Ectodermal cell (in vitro differentiated cells): ENCODE measurements around the gene GID4.

Experiments used
- H3K27ac ChIP-seq: 2 replicates; pipeline ENCODE4 v1.7.0; 2013; ENCODE audit warnings: mild to moderate bottlenecking, low read depth, low read length; ENCODE audit not compliant: insufficient read depth, poor library complexity, severe bottlenecking
- H3K27me3 ChIP-seq: 2 replicates; pipeline ENCODE4 v1.7.0; 2013; ENCODE audit warnings: mild to moderate bottlenecking, low read length; ENCODE audit not compliant: insufficient read depth, control insufficient read depth, poor library complexity, severe bottlenecking
- H3K36me3 ChIP-seq: one replicate; pipeline ENCODE4 v1.7.0; 2013; ENCODE audit warnings: low read length; ENCODE audit not compliant: control insufficient read depth, insufficient read depth
- H3K4me1 ChIP-seq: one replicate; pipeline ENCODE4 v1.7.0; 2013; ENCODE audit warnings: low read length; ENCODE audit not compliant: control insufficient read depth, insufficient read depth
- H3K4me3 ChIP-seq: 2 replicates; pipeline ENCODE4 v1.7.0; 2013; ENCODE audit warnings: low read depth, low read length, control low read depth; ENCODE audit not compliant: insufficient read depth
- H3K9me3 ChIP-seq: 2 replicates; pipeline ENCODE4 v1.7.0; 2013; ENCODE audit warnings: mild to moderate bottlenecking, low read length, moderate library complexity; ENCODE audit not compliant: control insufficient read depth
- WGBS, 2 experiments: methylation state at CpG; one replicate each; pipeline ENCODE4 v1.1.7; 2013; ENCODE audit warnings: missing lambda C conversion rate in 2 of 2; 5-methylcytosine and 5-hydroxymethylcytosine counted together

Gene GID4

DNA sequence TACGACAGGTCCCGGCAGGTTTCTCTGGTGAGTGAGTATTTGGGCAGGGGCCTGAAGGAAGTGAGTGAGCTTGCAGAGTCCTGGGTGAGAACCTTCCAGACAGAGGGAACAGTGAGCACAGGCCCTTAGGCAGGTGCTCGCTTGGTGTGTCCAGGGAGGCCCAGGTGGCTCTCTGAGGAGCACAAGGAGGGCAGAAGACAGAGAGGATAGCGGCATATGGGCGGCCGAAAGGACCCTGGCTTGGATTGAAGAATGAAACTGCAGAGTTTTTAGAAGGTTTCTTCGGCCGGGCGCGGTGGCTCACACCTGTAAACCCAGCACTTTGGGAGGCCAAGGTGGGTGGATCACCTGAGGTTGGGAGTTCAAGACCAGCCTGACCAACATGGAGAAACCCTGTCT, 55.2 kb downstream of the GID4 start:
- H3K4me3 ChIP-seq, result no peak overlapping the region

DNA sequence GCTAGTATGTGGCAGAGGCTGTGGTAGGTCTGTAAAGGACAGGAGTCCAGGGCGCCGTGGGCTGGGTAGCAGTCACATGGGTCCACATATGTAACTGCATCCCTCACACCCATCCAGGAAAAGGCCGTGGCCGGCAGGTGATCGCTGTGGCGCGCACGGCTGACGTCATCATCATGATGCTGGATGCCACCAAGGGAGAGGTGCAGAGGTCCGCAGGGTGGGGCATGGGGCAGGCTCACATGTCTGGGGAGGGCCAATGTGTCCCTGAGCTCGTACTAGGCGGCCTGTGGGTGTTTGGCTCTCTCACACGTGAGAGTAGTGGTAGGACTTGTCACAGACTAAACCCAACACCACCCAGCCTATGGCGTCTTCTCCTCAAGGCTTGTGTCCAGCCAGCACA, 60.3 kb downstream of the GID4 start:
- 95 to 96% methylated on average over 14 of the region's 14 CpGs for WGBS, 2 experiments
- Histone ChIP-seq H3K27me3 (no peaks in the 10 kb centered on the region), H3K4me3 (no peak overlapping the region), H3K4me1 (no peaks in the 10 kb centered on the region), H3K27ac (no peak overlapping the region), H3K36me3 (peaks cover 7% of the 10 kb centered on the region), H3K9me3 (no peaks in the 10 kb centered on the region)

More for the DNA sequence above, 55.2 kb downstream of the GID4 start:
- peaks cover 10% of the 10 kb centered on the region for H3K36me3 ChIP-seq
- H3K4me1 ChIP-seq, result no peaks in the 10 kb centered on the region
- WGBS, 2 experiments, result 96 to 97% methylated on average over 10 of the region's 10 CpGs
- no peak overlapping the region for H3K27ac ChIP-seq
- no peaks in the 10 kb centered on the region for H3K27me3 ChIP-seq
- H3K9me3 ChIP-seq, result no peaks in the 10 kb centered on the region

DNA sequence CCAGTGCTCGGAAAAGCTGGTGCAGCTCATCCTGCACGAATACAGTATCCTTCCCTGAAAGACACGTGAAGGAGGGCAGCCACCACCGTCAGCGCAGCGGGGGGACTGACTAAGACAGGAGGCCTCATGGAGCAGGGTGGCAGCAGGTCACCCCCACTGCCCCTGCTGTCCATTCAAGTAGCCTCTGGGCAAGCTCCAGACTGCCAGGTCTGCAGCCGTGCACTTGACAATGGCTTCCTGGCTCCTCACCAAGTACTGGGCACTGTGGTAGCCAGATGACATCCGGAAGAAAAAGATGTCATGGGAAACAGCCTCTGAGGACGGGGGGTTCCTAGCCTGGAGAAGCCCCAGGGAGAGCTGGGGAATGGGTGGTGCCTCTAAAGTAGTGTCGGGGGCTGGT, 61.4 kb downstream of the GID4 start:
- Histone ChIP-seq H3K9me3 (no peaks in the 10 kb centered on the region), H3K27me3 (no peaks in the 10 kb centered on the region), H3K4me1 (no peaks in the 10 kb centered on the region), H3K4me3 (no peak overlapping the region), H3K36me3 (peaks cover 7% of the 10 kb centered on the region), H3K27ac (no peak overlapping the region)
- 94 to 95% methylated on average over 10 of the region's 10 CpGs for WGBS, 2 experiments

DNA sequence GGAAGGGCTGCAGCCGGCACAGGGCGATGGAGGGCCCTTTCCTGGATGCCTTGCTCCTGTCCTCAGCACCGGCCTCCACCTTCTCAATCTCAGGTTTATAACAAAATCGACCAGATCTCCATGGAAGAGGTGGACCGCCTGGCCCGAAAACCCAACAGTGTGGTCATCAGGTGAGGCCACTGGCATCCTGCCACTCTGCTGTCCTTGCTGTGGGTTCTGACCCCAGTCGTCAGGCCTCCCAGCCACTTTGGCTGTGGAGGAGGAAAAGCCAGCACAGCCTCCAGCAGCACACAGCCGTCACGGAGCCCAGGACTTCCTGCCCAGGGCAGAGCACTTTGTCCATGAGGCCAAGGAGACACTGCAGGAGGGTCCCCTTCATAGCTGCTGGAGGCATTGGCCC, 62.6 kb downstream of the GID4 start:
- Histone ChIP-seq H3K4me3 (no peak overlapping the region), H3K27me3 (no peaks in the 10 kb centered on the region), H3K9me3 (no peaks in the 10 kb centered on the region), H3K36me3 (no peaks in the 10 kb centered on the region), H3K4me1 (no peaks in the 10 kb centered on the region), H3K27ac (no peak overlapping the region)
- WGBS, 2 experiments, result 95% methylated on average over 9 of the region's 9 CpGs

DNA sequence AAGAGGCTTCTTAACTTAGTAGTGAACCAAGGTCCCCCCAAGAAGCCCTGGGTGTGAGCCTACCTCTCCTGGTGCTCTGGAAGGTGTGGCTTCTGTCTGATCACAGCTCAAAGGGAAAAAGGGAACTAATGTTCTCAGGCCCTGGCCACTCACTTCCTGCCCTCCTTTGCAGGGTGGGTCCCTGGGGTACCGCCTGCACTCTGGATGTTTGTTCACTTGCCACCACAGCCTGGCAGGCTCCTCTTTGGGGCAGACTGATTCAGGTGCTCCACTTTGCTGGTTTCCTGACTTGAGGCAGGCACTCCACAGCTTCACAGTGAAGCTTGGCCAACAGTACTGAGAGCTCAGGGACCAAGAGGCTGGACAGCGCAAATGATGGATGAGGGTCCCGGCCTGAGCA, 63.4 kb downstream of the GID4 start:
- Histone ChIP-seq H3K27me3 (no peaks in the 10 kb centered on the region), H3K27ac (no peak overlapping the region), H3K36me3 (no peaks in the 10 kb centered on the region), H3K4me1 (no peaks in the 10 kb centered on the region), H3K9me3 (no peaks in the 10 kb centered on the region), H3K4me3 (no peak overlapping the region)
- 94 to 99% methylated on average over 3 of the region's 3 CpGs for WGBS, 2 experiments

DNA sequence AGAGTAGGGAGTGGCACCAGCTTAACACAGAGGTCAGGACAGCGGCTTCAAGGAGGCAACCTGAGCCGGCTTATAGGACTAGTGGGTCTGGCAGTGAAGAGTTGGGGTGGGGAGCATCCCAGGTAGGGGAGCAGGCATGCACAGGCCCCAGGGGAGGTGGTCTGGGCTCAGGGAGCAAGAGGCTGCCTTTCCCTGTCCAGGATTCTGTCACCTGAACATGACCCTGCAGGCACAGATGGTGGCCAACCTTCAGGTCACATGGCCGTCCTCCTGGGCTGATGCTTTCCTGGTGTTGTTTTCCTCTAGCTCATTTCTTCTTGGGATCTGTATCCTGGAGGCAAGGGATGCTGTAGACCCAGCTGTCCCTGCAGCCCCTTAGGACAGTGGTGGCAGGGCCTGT, 65.8 kb downstream of the GID4 start:
- Histone ChIP-seq H3K4me1 (no peaks in the 10 kb centered on the region), H3K9me3 (no peaks in the 10 kb centered on the region), H3K36me3 (no peaks in the 10 kb centered on the region), H3K4me3 (no peak overlapping the region), H3K27ac (no peak overlapping the region), H3K27me3 (no peaks in the 10 kb centered on the region)
- WGBS, 2 experiments, result 94 to 96% methylated on average over 3 of the region's 3 CpGs

DNA sequence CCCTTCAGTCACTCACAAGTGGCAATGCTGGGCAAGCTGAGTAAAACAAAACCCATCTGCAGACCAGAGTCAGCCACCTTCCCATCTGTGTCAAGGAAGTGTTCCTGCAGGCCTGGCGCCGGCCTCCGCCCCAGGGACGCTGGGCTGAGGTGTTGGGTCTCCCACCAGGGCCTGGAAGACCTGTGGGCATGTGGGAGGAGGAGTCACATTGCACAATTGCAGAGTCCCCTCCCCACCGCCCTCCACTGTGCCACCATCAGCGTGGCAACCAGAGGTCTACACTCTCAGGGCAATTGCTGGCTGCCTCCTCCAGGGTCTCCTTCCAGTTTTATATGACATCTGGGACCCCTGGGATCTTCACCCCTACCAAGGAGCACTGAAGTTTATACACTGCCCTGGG, 66.4 kb downstream of the GID4 start:
- H3K36me3 ChIP-seq, result no peaks in the 10 kb centered on the region

DNA sequence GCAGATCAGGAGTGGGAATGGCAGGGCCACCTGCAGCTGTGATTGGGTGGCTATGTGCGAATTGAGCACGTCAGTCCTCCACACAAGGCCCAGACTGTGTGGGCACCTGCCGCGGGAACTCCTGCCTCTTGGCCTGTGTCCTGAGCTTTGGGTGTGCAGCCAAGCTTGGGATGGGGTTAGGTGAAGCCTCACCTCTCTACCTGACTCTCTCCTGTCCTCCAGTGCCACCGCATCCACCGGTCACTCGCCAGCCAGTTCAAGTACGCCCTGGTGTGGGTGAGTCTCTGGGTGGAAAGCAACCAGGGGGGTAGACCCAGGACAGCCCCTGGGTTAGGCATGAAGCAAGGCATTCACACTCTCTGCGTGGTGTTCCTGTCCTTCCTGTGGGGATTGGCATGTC, 67.0 kb downstream of the GID4 start:
- no peak overlapping the region for H3K27ac ChIP-seq
- no peak overlapping the region for H3K4me3 ChIP-seq
- no peaks in the 10 kb centered on the region for H3K9me3 ChIP-seq
- 93 to 97% methylated on average over 9 of the region's 9 CpGs for WGBS, 2 experiments
- no peaks in the 10 kb centered on the region for H3K4me1 ChIP-seq
- no peaks in the 10 kb centered on the region for H3K27me3 ChIP-seq
- H3K36me3 ChIP-seq, result no peaks in the 10 kb centered on the region

More for the DNA sequence above, 66.4 kb downstream of the GID4 start:
- no peaks in the 10 kb centered on the region for H3K27me3 ChIP-seq
- no peaks in the 10 kb centered on the region for H3K4me1 ChIP-seq
- no peak overlapping the region for H3K4me3 ChIP-seq
- 83 to 86% methylated on average over 6 of the region's 6 CpGs for WGBS, 2 experiments
- no peak overlapping the region for H3K27ac ChIP-seq
- no peaks in the 10 kb centered on the region for H3K9me3 ChIP-seq

DNA sequence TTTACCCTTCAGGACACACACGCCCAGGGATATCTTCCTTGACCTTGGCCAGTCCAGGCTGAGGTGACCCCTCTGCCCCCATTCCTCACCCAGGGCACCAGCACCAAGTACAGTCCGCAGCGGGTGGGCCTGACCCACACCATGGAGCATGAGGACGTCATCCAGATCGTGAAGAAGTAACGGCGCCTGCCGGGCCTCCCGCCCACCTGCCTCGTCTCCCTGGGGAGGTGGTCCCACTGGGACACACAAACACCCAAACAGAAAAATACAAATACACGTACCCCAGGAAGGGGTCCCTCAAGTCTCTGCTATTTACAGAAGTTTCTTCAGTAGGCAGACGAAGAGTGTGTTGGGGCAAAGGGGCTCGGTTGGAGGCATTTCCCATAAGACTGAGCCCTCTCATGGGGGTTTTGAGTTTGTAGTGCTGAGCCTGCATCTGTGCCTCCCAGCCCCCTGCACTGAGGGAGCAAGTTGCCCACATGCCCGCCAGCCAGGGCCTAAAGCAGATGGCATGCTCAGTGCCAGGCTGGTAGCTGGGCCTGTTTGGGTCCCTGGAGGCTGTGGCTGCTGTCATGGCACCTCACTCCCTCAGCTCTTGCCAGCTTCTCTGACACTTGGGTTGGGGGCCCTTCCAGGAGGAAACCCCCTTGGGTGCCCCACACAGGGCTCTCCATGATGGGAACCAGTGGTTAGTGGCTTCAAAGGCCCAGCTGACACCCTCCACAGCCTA, 68.0 kb downstream of the GID4 start:
- H3K27me3 ChIP-seq, result no peaks in the 10 kb centered on the region
- H3K4me1 ChIP-seq, result peaks cover 8% of the 10 kb centered on the region
- H3K4me3 ChIP-seq, result no peak overlapping the region
- H3K27ac ChIP-seq, result no peak overlapping the region
- H3K9me3 ChIP-seq, result no peaks in the 10 kb centered on the region
- WGBS, 2 experiments, result 91 to 94% methylated on average over 14 of the region's 14 CpGs
- no peaks in the 10 kb centered on the region for H3K36me3 ChIP-seq

DNA sequence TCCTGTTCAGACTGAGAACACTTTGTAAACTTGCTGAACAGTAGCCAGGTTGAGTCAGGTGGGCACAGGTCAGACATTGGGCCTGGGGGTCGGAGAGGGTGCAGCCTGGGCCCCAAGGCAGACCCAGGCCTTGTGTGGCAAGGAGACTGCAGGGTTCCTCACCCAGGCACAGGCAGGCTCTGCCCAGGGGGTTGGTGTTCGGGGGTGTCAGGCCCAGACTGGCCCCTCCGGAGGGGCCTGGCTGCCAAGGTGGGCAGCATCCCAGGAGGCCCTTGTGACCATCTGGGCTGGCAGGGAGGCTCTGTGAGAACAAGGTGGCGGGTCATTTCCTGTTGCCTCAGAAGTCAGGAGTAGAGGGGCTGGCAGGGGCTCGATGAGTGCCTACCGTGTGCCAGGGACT, 68.8 kb downstream of the GID4 start:
- Histone ChIP-seq H3K4me3 (no peak overlapping the region), H3K27ac (no peak overlapping the region), H3K27me3 (no peaks in the 10 kb centered on the region), H3K4me1 (peaks cover 9% of the 10 kb centered on the region), H3K36me3 (no peaks in the 10 kb centered on the region), H3K9me3 (no peaks in the 10 kb centered on the region)
- 94 to 95% methylated on average over 6 of the region's 6 CpGs for WGBS, 2 experiments
